Measurements from ENCODE around the gene STAT5A. TPM values are rescaled to one million over a fixed set of nuclear protein-coding genes. Genes with fewer than 3 reads are reported as not detected.

STAT5A gene
- total and polyA plus RNA-seq, 9 of the 15 experiments (the other 6 are each of a cell fraction or from before 2014, with no cell fraction given), result 79.9 to 415 (median 196) TPM

DNA sequence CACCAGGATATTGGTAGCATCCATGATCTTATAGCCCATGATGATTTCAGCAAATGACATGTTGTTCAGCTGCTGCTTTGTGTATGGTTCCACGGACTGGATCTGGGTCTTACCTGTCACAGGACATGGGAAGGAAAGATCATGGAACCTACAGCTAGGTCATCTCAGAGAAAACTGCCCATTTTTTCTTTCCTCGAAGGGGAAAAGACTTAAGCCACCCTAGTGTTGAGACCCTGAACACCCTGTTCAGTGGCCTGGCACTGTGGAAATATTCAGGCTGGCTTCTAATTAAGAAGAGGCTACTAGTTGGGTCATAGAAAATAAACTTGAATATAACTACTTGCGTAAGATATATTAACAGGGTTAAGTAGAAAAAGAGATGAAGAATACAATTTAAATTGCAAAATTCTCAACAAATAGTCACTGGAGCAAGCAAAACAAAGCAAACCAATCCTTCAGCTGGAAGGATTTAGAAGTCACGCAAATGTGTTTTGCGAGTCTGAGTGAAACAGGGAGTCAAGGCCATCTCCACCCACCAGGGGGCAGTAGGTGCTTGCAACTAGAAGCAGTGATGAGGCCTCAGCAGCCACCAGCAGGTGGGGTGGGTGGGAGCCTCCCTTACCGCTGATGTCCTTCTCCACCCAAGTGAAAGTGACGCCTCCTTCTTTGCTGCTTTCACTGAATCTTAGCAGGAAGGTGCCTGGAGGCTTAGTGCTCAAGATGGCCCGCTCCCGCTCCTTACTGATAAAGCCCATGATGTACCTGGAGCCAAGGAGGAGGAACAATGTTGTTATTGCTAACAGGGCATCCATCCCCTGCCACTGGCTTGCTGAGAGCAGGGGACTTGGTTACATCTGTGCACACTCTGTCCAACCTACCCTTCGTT lies 34.3 kb downstream of the STAT5A start (continued):
- TF ChIP-seq MTA3 (IDR thresholded peaks at IDR 0.05; ENCODE audit: borderline replicate concordance) (peak; percentile 57; the same call in 1 of the 2 replicates), FOS (IDR thresholded peaks at IDR 0.05; ENCODE audit: extremely low read depth, insufficient read length) (no peak), RAD21 (CRISPR knock-in tag; conservative IDR thresholded peaks at IDR 0.05 in 1 of 2, IDR thresholded peaks at IDR 0.05 in 1 of 2) (peak; percentile 99), MBD2 (IDR thresholded peaks at IDR 0.05; ENCODE audit: borderline replicate concordance, low read depth) (no peak), ZNF780A (CRISPR knock-in tag; IDR thresholded peaks at IDR 0.05) (no peak), ZNF224 (CRISPR knock-in tag; IDR thresholded peaks at IDR 0.05) (no peak), ZNF24 (IDR thresholded peaks at IDR 0.05) (0 out of 2 replicates have a peak, but pooled peaks have one; percentile 49), SRSF9 (IDR thresholded peaks at IDR 0.05; ENCODE audit: borderline replicate concordance, low read depth, low read length) (no peak), HDAC6 (IDR thresholded peaks at IDR 0.05; ENCODE audit: low read depth, low read length) (no peak)
- TF ChIP-seq, protein P1, sequence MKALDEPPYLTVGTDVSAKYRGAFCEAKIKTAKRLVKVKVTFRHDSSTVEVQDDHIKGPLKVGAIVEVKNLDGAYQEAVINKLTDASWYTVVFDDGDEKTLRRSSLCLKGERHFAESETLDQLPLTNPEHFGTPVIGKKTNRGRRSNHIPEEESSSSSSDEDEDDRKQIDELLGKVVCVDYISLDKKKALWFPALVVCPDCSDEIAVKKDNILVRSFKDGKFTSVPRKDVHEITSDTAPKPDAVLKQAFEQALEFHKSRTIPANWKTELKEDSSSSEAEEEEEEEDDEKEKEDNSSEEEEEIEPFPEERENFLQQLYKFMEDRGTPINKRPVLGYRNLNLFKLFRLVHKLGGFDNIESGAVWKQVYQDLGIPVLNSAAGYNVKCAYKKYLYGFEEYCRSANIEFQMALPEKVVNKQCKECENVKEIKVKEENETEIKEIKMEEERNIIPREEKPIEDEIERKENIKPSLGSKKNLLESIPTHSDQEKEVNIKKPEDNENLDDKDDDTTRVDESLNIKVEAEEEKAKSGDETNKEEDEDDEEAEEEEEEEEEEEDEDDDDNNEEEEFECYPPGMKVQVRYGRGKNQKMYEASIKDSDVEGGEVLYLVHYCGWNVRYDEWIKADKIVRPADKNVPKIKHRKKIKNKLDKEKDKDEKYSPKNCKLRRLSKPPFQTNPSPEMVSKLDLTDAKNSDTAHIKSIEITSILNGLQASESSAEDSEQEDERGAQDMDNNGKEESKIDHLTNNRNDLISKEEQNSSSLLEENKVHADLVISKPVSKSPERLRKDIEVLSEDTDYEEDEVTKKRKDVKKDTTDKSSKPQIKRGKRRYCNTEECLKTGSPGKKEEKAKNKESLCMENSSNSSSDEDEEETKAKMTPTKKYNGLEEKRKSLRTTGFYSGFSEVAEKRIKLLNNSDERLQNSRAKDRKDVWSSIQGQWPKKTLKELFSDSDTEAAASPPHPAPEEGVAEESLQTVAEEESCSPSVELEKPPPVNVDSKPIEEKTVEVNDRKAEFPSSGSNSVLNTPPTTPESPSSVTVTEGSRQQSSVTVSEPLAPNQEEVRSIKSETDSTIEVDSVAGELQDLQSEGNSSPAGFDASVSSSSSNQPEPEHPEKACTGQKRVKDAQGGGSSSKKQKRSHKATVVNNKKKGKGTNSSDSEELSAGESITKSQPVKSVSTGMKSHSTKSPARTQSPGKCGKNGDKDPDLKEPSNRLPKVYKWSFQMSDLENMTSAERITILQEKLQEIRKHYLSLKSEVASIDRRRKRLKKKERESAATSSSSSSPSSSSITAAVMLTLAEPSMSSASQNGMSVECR (CRISPR knock-in tag; IDR thresholded peaks at IDR 0.05), result peak; percentile 55; the same call in 1 of the 2 replicates
- TF ChIP-seq, protein P2, sequence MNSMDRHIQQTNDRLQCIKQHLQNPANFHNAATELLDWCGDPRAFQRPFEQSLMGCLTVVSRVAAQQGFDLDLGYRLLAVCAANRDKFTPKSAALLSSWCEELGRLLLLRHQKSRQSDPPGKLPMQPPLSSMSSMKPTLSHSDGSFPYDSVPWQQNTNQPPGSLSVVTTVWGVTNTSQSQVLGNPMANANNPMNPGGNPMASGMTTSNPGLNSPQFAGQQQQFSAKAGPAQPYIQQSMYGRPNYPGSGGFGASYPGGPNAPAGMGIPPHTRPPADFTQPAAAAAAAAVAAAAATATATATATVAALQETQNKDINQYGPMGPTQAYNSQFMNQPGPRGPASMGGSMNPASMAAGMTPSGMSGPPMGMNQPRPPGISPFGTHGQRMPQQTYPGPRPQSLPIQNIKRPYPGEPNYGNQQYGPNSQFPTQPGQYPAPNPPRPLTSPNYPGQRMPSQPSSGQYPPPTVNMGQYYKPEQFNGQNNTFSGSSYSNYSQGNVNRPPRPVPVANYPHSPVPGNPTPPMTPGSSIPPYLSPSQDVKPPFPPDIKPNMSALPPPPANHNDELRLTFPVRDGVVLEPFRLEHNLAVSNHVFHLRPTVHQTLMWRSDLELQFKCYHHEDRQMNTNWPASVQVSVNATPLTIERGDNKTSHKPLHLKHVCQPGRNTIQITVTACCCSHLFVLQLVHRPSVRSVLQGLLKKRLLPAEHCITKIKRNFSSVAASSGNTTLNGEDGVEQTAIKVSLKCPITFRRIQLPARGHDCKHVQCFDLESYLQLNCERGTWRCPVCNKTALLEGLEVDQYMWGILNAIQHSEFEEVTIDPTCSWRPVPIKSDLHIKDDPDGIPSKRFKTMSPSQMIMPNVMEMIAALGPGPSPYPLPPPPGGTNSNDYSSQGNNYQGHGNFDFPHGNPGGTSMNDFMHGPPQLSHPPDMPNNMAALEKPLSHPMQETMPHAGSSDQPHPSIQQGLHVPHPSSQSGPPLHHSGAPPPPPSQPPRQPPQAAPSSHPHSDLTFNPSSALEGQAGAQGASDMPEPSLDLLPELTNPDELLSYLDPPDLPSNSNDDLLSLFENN (IDR thresholded peaks at IDR 0.05; ENCODE audit: low read depth in 2 of 2, low read length in 2 of 2), result no peak
- TF ChIP-seq, protein P3, sequence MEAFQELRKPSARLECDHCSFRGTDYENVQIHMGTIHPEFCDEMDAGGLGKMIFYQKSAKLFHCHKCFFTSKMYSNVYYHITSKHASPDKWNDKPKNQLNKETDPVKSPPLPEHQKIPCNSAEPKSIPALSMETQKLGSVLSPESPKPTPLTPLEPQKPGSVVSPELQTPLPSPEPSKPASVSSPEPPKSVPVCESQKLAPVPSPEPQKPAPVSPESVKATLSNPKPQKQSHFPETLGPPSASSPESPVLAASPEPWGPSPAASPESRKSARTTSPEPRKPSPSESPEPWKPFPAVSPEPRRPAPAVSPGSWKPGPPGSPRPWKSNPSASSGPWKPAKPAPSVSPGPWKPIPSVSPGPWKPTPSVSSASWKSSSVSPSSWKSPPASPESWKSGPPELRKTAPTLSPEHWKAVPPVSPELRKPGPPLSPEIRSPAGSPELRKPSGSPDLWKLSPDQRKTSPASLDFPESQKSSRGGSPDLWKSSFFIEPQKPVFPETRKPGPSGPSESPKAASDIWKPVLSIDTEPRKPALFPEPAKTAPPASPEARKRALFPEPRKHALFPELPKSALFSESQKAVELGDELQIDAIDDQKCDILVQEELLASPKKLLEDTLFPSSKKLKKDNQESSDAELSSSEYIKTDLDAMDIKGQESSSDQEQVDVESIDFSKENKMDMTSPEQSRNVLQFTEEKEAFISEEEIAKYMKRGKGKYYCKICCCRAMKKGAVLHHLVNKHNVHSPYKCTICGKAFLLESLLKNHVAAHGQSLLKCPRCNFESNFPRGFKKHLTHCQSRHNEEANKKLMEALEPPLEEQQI (IDR thresholded peaks at IDR 0.05), result no peak

Data from K562 (cell line).